H1 (cell line): ENCODE results near the gene TIGD2. TPM values are rescaled to one million over a fixed set of nuclear protein-coding genes. Genes with fewer than 3 reads are reported as not detected.

ENCODE experiments used
- CTCF ChIA-PET: fragments of 300-600 bp; sonication (Branson Sonifier 250); formaldehyde crosslinking; loops from one replicate; lab custom pipeline; 2021; ENCODE audit not compliant: partially characterized antibody; lab: Charles Lee
- POLR2A ChIA-PET: fragments of 300-600 bp; sonication (Branson Sonifier 250); formaldehyde crosslinking; loops from one replicate; lab custom pipeline; 2021; ENCODE audit warnings: inconsistent platforms; ENCODE audit not compliant: partially characterized antibody; lab: Charles Lee
- DNase-seq, 2 experiments: peaks; one replicate each; pipeline versions ENCODE4 v3.0.0 to v3.0.0-alpha.2; 2010 to 2022; ENCODE audit warnings: low spot score in 2 of 2, low read depth in 1 of 2, mixed read lengths in 1 of 2
- FAIRE-seq: peaks from 2 replicates; lab custom pipeline; 2011; peaks lifted over from hg19 to GRCh38; lab: Jason Lieb, UNC
- H2AFZ ChIP-seq: 2 replicates; pipeline ENCODE4 v1.8.1; 2012; ENCODE audit warnings: low read length, inconsistent platforms
- H2AK5ac ChIP-seq: 2 replicates; pipeline ENCODE4 v1.6.1; 2013; ENCODE audit warnings: low read depth, low read length
- H2BK120ac ChIP-seq: replicated peaks from 2 replicates; pipeline ENCODE3; 2013; ENCODE audit warnings: low read depth, low read length, inconsistent platforms
- H2BK12ac ChIP-seq: 2 replicates; pipeline ENCODE4 v1.6.1; 2013; ENCODE audit warnings: low read depth, low read length
- H2BK15ac ChIP-seq: 2 replicates; pipeline ENCODE4 v1.6.1; 2013; ENCODE audit warnings: low read length
- H2BK20ac ChIP-seq: 2 replicates; pipeline ENCODE4 v1.6.1; 2013; ENCODE audit warnings: low read length
- H2BK5ac ChIP-seq: 2 replicates; pipeline ENCODE4 v1.6.1; 2013; ENCODE audit warnings: low read depth, low read length
- H3K14ac ChIP-seq: 2 replicates; pipeline ENCODE4 v1.6.1; 2013; ENCODE audit warnings: inconsistent platforms; ENCODE audit not compliant: insufficient read length
- H3K18ac ChIP-seq: 2 replicates; pipeline ENCODE4 v1.6.1; 2013; ENCODE audit warnings: low read length; ENCODE audit errors: extremely low read depth
- H3K23ac ChIP-seq: 2 replicates; pipeline ENCODE4 v1.6.1; 2013; ENCODE audit warnings: inconsistent platforms; ENCODE audit not compliant: insufficient read length
- H3K23me2 ChIP-seq: 2 replicates; pipeline ENCODE4 v1.6.1; 2013; ENCODE audit warnings: low read depth, low read length
- H3K27ac ChIP-seq: 2 replicates; pipeline ENCODE4 v1.6.1; 2011; ENCODE audit warnings: low read depth, low read length, inconsistent platforms
- H3K27me3 ChIP-seq, 4 experiments: replicated peaks in 1 of 4; 1 replicate in 1 of 4; 2 replicates in 3 of 4; pipeline versions ENCODE4 v1.6.1 to v1.8.1; 2011 to 2013; ENCODE audit warnings: low read length in 3 of 4, mild to moderate bottlenecking in 3 of 4, inconsistent platforms in 2 of 4, mixed read lengths in 2 of 4, moderate library complexity in 1 of 4; ENCODE audit not compliant: control insufficient read depth in 3 of 4, insufficient read depth in 3 of 4; ENCODE audit errors: extremely low read depth in 1 of 4
- H3K36me3 ChIP-seq, 4 experiments: 2 replicates each; pipeline versions ENCODE4 v1.6.1 to v1.8.1; 2011 to 2013; ENCODE audit warnings: mild to moderate bottlenecking in 4 of 4, low read length in 3 of 4, moderate library complexity in 2 of 4, control low read depth in 1 of 4, inconsistent platforms in 1 of 4; ENCODE audit not compliant: insufficient read depth in 4 of 4, control insufficient read depth in 2 of 4
- H3K4ac ChIP-seq: replicated peaks from 2 replicates; pipeline ENCODE3; 2013; ENCODE audit warnings: low read length, low read depth, mixed read lengths, inconsistent platforms; ENCODE audit not compliant: insufficient read length
- H3K4me1 ChIP-seq, 4 experiments: replicated peaks in 1 of 4; 1 replicate in 1 of 4; 2 replicates in 3 of 4; pipeline versions ENCODE4 v1.6.1 to v1.8.1; 2011 to 2013; ENCODE audit warnings: low read length in 3 of 4, inconsistent platforms in 2 of 4, mixed read lengths in 1 of 4; ENCODE audit not compliant: insufficient read depth in 4 of 4, control insufficient read depth in 3 of 4
- H3K4me2 ChIP-seq, 2 experiments: 2 replicates each; pipeline versions ENCODE4 v1.6.1 to v1.8.1; 2011 to 2013; ENCODE audit warnings: low read depth in 2 of 2, low read length in 2 of 2, control low read depth in 1 of 2, inconsistent platforms in 1 of 2, mild to moderate bottlenecking in 1 of 2; ENCODE audit not compliant: insufficient read depth in 1 of 2
- H3K4me3 ChIP-seq, 4 experiments: fragments of 200-600, 300-600 bp in 1 of 4; sonication (generic), shearing (Covaris generic), sonication (Bioruptor Twin) in 1 of 4; 2 replicates each; pipeline versions ENCODE4 v1.5.1 to v1.8.1; 2011 to 2016; ENCODE audit warnings: low read length in 4 of 4, low read depth in 3 of 4, control low read depth in 2 of 4, inconsistent platforms in 2 of 4, mild to moderate bottlenecking in 2 of 4, mixed read lengths in 1 of 4, moderate library complexity in 1 of 4; ENCODE audit not compliant: insufficient read depth in 2 of 4; ENCODE audit errors: extremely low read depth in 1 of 4
- H3K56ac ChIP-seq: replicated peaks from 2 replicates; pipeline ENCODE3; 2013; ENCODE audit warnings: low read depth, mild to moderate bottlenecking, mixed read lengths, low read length, inconsistent platforms; ENCODE audit not compliant: insufficient read length
- H3K79me1 ChIP-seq: 2 replicates; pipeline ENCODE4 v1.6.1; 2013; ENCODE audit warnings: low read depth, low read length, control low read depth
- H3K79me2 ChIP-seq, 2 experiments: 2 replicates each; pipeline versions ENCODE4 v1.6.1 to v1.8.1; 2012 to 2013; ENCODE audit warnings: low read length in 2 of 2, mild to moderate bottlenecking in 2 of 2, inconsistent platforms in 1 of 2; ENCODE audit not compliant: insufficient read depth in 2 of 2, control insufficient read depth in 1 of 2
- H3K9ac ChIP-seq, 4 experiments: replicated peaks in 1 of 4; 1 replicate in 1 of 4; 2 replicates in 3 of 4; pipeline versions ENCODE4 v1.6.1 to v1.8.1; 2011 to 2013; ENCODE audit warnings: low read depth in 3 of 4, low read length in 3 of 4, control low read depth in 2 of 4, mild to moderate bottlenecking in 2 of 4, moderate library complexity in 2 of 4, inconsistent platforms in 1 of 4; ENCODE audit errors: extremely low read depth in 1 of 4
- H3K9me3 ChIP-seq, 2 experiments: 2 replicates each; pipeline versions ENCODE4 v1.6.1 to v1.8.1; 2012 to 2013; ENCODE audit warnings: mild to moderate bottlenecking in 2 of 2, moderate library complexity in 2 of 2, control low read depth in 1 of 2, inconsistent platforms in 1 of 2, low read depth in 1 of 2, low read length in 1 of 2, mixed read lengths in 1 of 2; ENCODE audit not compliant: insufficient read depth in 2 of 2
- H4K20me1 ChIP-seq, 2 experiments: replicated peaks in 1 of 2; 2 replicates each; pipeline versions ENCODE3 to v1.8.1; 2011 to 2013; ENCODE audit warnings: inconsistent platforms in 2 of 2, low read length in 2 of 2, mild to moderate bottlenecking in 1 of 2; ENCODE audit not compliant: insufficient read depth in 2 of 2, control insufficient read depth in 1 of 2
- H4K5ac ChIP-seq: 2 replicates; pipeline ENCODE4 v1.6.1; 2013; ENCODE audit warnings: low read length, low read depth, mixed read lengths, inconsistent platforms; ENCODE audit not compliant: insufficient read length
- H4K8ac ChIP-seq: 2 replicates; pipeline ENCODE4 v1.8.0; 2013; ENCODE audit warnings: mild to moderate bottlenecking, moderate library complexity, low read length, inconsistent platforms; ENCODE audit not compliant: insufficient read depth; ENCODE audit errors: extremely low read depth
- H4K91ac ChIP-seq: replicated peaks from 2 replicates; pipeline ENCODE3; 2013; ENCODE audit warnings: low read length, mixed read lengths, inconsistent platforms; ENCODE audit not compliant: insufficient read length
- ATF2 ChIP-seq: IDR thresholded peaks from 2 replicates; pipeline ENCODE4 v1.6.1; 2012; ENCODE audit warnings: low read length, inconsistent platforms
- E2F6 ChIP-seq: IDR thresholded peaks from 2 replicates; pipeline ENCODE4 v1.6.1; 2012; ENCODE audit warnings: inconsistent platforms
- EP300 ChIP-seq, 2 experiments: IDR thresholded peaks; 1 replicate in 1 of 2; 2 replicates in 1 of 2; pipeline ENCODE4 v1.6.1; 2011 to 2012; ENCODE audit warnings: low read depth in 2 of 2, low read length in 2 of 2, mild to moderate bottlenecking in 2 of 2, borderline replicate concordance in 1 of 2, inconsistent platforms in 1 of 2, moderate library complexity in 1 of 2
- GTF2F1 ChIP-seq: IDR thresholded peaks from 2 replicates; pipeline ENCODE4 v1.6.1; 2012; ENCODE audit warnings: low read depth, low read length, improper control_type of control experiment, borderline replicate concordance
- MAX ChIP-seq: IDR thresholded peaks from 2 replicates; pipeline ENCODE4 v1.6.1; 2012; ENCODE audit warnings: inconsistent platforms
- RBBP5 ChIP-seq: IDR thresholded peaks from 2 replicates; pipeline ENCODE4 v1.7.1; 2012; ENCODE audit warnings: low read depth, mild to moderate bottlenecking, inconsistent platforms, low read length, moderate library complexity, borderline replicate concordance
- RXRA ChIP-seq: IDR thresholded peaks from 2 replicates; pipeline ENCODE4 v1.6.1; 2011; ENCODE audit warnings: low read depth, mild to moderate bottlenecking, low read length, moderate library complexity; ENCODE audit not compliant: insufficient read depth
- TEAD4 ChIP-seq: IDR thresholded peaks from 2 replicates; pipeline ENCODE4 v1.6.1; 2012; ENCODE audit warnings: low read depth, low read length, inconsistent platforms, mixed read lengths
- YY1 ChIP-seq: IDR thresholded peaks from 2 replicates; pipeline ENCODE4 v1.6.1; 2011; ENCODE audit warnings: low read depth, mild to moderate bottlenecking, low read length
- WGBS, 2 experiments: shearing (Covaris generic) in 1 of 2; methylation state at CpG; one replicate each; pipeline versions ENCODE4 v1.1.6 to v1.1.7; 2013 to 2015; ENCODE audit warnings: low lambda C conversion rate in 2 of 2, mixed read lengths in 2 of 2, inconsistent platforms in 1 of 2, low coverage in 1 of 2, missing lambda C conversion rate in 1 of 2; ENCODE audit not compliant: insufficient replicate concordance in 2 of 2, insufficient coverage in 1 of 2, insufficient read length in 1 of 2; ENCODE audit errors: extremely low coverage in 1 of 2, missing lambda C conversion rate in 1 of 2; 5-methylcytosine and 5-hydroxymethylcytosine counted together
- polyA plus RNA-seq, 7 experiments: library from polyadenylated mRNA; depleted of rRNA in 3 of 7; stranded (reverse) in 5 of 7; unstranded in 2 of 7; fragments of >200 nt in 5 of 7; fragments of 200-250 nt in 2 of 7; gene quantifications; 1 replicate in 5 of 7; 2 replicates in 1 of 7; 4 replicates in 1 of 7; pipeline versions ENCODE4 v1.2.1 to v1.2.3, GENCODE V29; 2011 to 2013; ENCODE audit warnings: missing spikeins in 2 of 7, mixed read lengths in 2 of 7
- total RNA-seq: library from RNA; stranded (reverse); fragmentation: NEBNext Ultra II Directional; extraction: Animal tissue kit (Norgen Biotek cat#: 25700); gene quantifications from 2 replicates; pipeline ENCODE4 v1.2.1, GENCODE V29; 2021

The TIGD2 gene
- total and polyA plus RNA-seq, 2 of the 8 experiments (the other 6 are each of a cell fraction or from before 2014, with no cell fraction given): 2.4 to 5.7 TPM

GRCh38 chr4:89137695-89138094, 26.4 kb downstream of the TIGD2 start:
- Histone ChIP-seq H3K4me1 (peaks cover 0 to 3% (median 1%) of the 10 kb centered on the region in 4 experiments; a peak in 3 of 7 replicates), H3K56ac (no peak overlapping the region), H2AFZ (peak overlapping the region; percentile 92), H4K20me1 (no peaks in the 10 kb centered on the region), H3K9ac (no peak overlapping the region), H3K36me3 (no peaks in the 10 kb centered on the region), H3K79me2 (no peaks in the 10 kb centered on the region), H2BK120ac (no peak overlapping the region), H3K23me2 (no peaks in the 10 kb centered on the region), H3K4ac (no peak overlapping the region), H2BK20ac (no peak overlapping the region), H3K23ac (no peak overlapping the region), H3K14ac (no peak overlapping the region), H3K27ac (no peak overlapping the region), H4K91ac (no peak overlapping the region), H3K79me1 (no peaks in the 10 kb centered on the region), H4K5ac (no peak overlapping the region), H2BK15ac (peak overlapping the region; percentile 61; the same call in 1 of the 2 replicates), H3K9me3 (no peaks in the 10 kb centered on the region), H4K8ac (no peak overlapping the region), H2BK12ac (0 out of 2 replicates have a peak overlapping the region, but pooled peaks have one; percentile 35), H3K4me3 (no peak overlapping the region), H3K18ac (no peak overlapping the region), H2AK5ac (no peak overlapping the region), H3K27me3 (no peaks in the 10 kb centered on the region; a peak in 1 of 7 replicates), H2BK5ac (no peak overlapping the region), H3K4me2 (no peak overlapping the region)
- FAIRE-seq: no peak
- TF ChIP-seq YY1: peak; percentile 65; the same call in 1 of the 2 replicates
- 0 out of 2 replicates have a peak, but pooled peaks have one; percentile 15 for TF ChIP-seq E2F6
- no peak for TF ChIP-seq RBBP5
- TF ChIP-seq TEAD4: 0 out of 2 replicates have a peak, but pooled peaks have one; percentile 5
- no peak for TF ChIP-seq GTF2F1
- no peak for TF ChIP-seq RXRA
- no peak for TF ChIP-seq EP300 (IDR thresholded peaks at IDR 0.05; ENCODE audit: borderline replicate concordance in 1 of 2, low read depth in 2 of 2, low read length in 2 of 2)
- no peak for TF ChIP-seq ATF2
- TF ChIP-seq MAX: peak; percentile 34; the same call in 1 of the 2 replicates
- 82% methylated on average over 12 of the region's 12 CpGs; no CpG with 5 or more reads in 1 of the 2 experiments for WGBS, 2 experiments
- ChIA-PET POLR2A (no interaction called here), CTCF (interaction anchor here (1.2 to 2.3 kb wide), 6 partner anchors 9 to 89 kb away, joined by 3 to 7 read pairs (median 4); no protein-coding TSS in a partner anchor)
- DNase-seq: peak; percentile 47 to 59
